ENCODE data around the gene TPT1. TPM values are rescaled to one million over a fixed set of nuclear protein-coding genes. Genes with fewer than 3 reads are reported as not detected.
A peak's percentile ranks its signal among the peaks of the same experiment; 100 is the strongest.
"Not testable (repeated sequence)": the region's sequence is repeated elsewhere in the genome, so short reads cannot be mapped to it uniquely, and the experiment has no call there.

The TPT1 gene
- total RNA-seq, 1 donor from 2014 or later, result 4,733 TPM

- peak; percentile 83 for DNase-seq (ENCODE audit: missing footprints)
- intact Hi-C loops (cut with DNase I), result loop anchor here (5.0 kb wide), 2 partner anchors 91 to 121 kb away; partner anchors contain the start of gene COG3
- peak; percentile 88 for ATAC-seq
Measured at GRCh38 chr13:45370922-45371406, 30.0 kb upstream of the TPT1 start.

- DNase-seq (ENCODE audit: missing footprints), result no peak
- intact Hi-C loops (cut with DNase I), result no loop called here
- ATAC-seq, result no peak
Measured at GRCh38 chr13:45369116-45369515, 28.1 kb upstream of the TPT1 start.

- ATAC-seq (no peak), DNase-seq (ENCODE audit: missing footprints) (no peak)
- intact Hi-C loops (cut with DNase I), result no loop called here
Measured at GRCh38 chr13:45368571-45368970, 27.6 kb upstream of the TPT1 start.

- intact Hi-C loops (cut with DNase I), result no loop called here
- ATAC-seq (no peak), DNase-seq (ENCODE audit: missing footprints) (no peak)
Measured at GRCh38 chr13:45368005-45368404, 27.0 kb upstream of the TPT1 start.

- ATAC-seq (no peak), DNase-seq (ENCODE audit: missing footprints) (no peak)
- intact Hi-C loops (cut with DNase I), result no loop called here
Measured at GRCh38 chr13:45367358-45367757, 26.4 kb upstream of the TPT1 start.

GRCh38 chr13:45365558-45365885 lies 24.5 kb upstream of the TPT1 start:
- ATAC-seq, result no peak
- intact Hi-C loops (cut with DNase I), result no loop called here

GRCh38 chr13:45364876-45365557 lies 24.0 kb upstream of the TPT1 start:
- DNase-seq (ENCODE audit: missing footprints), result no peak
- ATAC-seq, result no peak
- intact Hi-C loops (cut with DNase I), result no loop called here

More at GRCh38 chr13:45365558-45365885, 24.5 kb upstream of the TPT1 start:
- DNase-seq (ENCODE audit: missing footprints), result no peak

GRCh38 chr13:45362939-45363338 lies 22.0 kb upstream of the TPT1 start:
- ATAC-seq, result no peak
- intact Hi-C loops (cut with DNase I), result no loop called here

GRCh38 chr13:45361596-45362206 lies 20.7 kb upstream of the TPT1 start:
- ATAC-seq, result no peak
- intact Hi-C loops (cut with DNase I), result no loop called here
- DNase-seq (ENCODE audit: missing footprints), result no peak

More at GRCh38 chr13:45362939-45363338, 22.0 kb upstream of the TPT1 start:
- no peak for DNase-seq (ENCODE audit: missing footprints)

GRCh38 chr13:45356966-45357672 lies 16.1 kb upstream of the TPT1 start:
- DNase-seq (ENCODE audit: missing footprints) (no peak), ATAC-seq (no peak)
- intact Hi-C loops (cut with DNase I), result no loop called here

GRCh38 chr13:45353895-45354294 lies 12.9 kb upstream of the TPT1 start:
- intact Hi-C loops (cut with DNase I), result no loop called here
- no peak for ATAC-seq
- no peak for DNase-seq (ENCODE audit: missing footprints)

- no peak for ATAC-seq
- intact Hi-C loops (cut with DNase I), result no loop called here
Measured at GRCh38 chr13:45352031-45352430, 11.0 kb upstream of the TPT1 start.

GRCh38 chr13:45350152-45350551 lies 9.2 kb upstream of the TPT1 start:
- intact Hi-C loops (cut with DNase I), result no loop called here
- ATAC-seq (no peak), DNase-seq (ENCODE audit: missing footprints) (no peak)

More at GRCh38 chr13:45352031-45352430, 11.0 kb upstream of the TPT1 start:
- DNase-seq (ENCODE audit: missing footprints), result no peak

GRCh38 chr13:45349438-45349837 lies 8.5 kb upstream of the TPT1 start:
- intact Hi-C loops (cut with DNase I), result loop anchor here (10.0 kb wide), 1 partner anchor 115 kb away; the partner anchor contains the start of gene COG3
- no peak for ATAC-seq
- no peak for DNase-seq (ENCODE audit: missing footprints)

GRCh38 chr13:45344064-45344463 lies 3.1 kb upstream of the TPT1 start:
- DNase-seq (ENCODE audit: missing footprints); ATAC-seq: not testable (repeated sequence)
- intact Hi-C loops (cut with DNase I), result loop anchor here (10.0 kb wide), 1 partner anchor 121 kb away; the partner anchor contains the start of gene COG3

GRCh38 chr13:45343102-45343501 lies 2.1 kb upstream of the TPT1 start:
- intact Hi-C loops (cut with DNase I), result loop anchor here (10.0 kb wide), 1 partner anchor 122 kb away; the partner anchor contains the start of gene COG3
- ATAC-seq; DNase-seq (ENCODE audit: missing footprints): not testable (repeated sequence)

- not testable (repeated sequence) for DNase-seq (ENCODE audit: missing footprints); ATAC-seq
- intact Hi-C loops (cut with DNase I), result loop anchor here (10.0 kb wide), 1 partner anchor 122 kb away; the partner anchor contains the start of gene COG3
Measured at GRCh38 chr13:45342668-45343067, 1.7 kb upstream of the TPT1 start.

GRCh38 chr13:45341799-45342500 lies 967 bp upstream of the TPT1 start:
- DNase-seq (ENCODE audit: missing footprints), result peak; percentile 73
- ATAC-seq, result no peak
- intact Hi-C loops (cut with DNase I), result loop anchor here (2.0 to 10.0 kb wide), 2 partner anchors 31 to 123 kb away; partner anchors contain the start of gene COG3

Measured in Right ventricle myocardium inferior (tissue), 1 donor.